Right lobe of liver (tissue), 4 donors: ENCODE results near the gene MTA2.

ENCODE experiments used
- POLR2A ChIP-seq: fragments of 450-650 bp; IDR thresholded peaks from one replicate; pipeline ENCODE4 v1.6.1; 2017; ENCODE audit warnings: antibody characterized with exemption, mild to moderate bottlenecking
- TF ChIP-seq, protein P1 (sequence below), 4 donors: fragments of 200-600 bp in 3 of 4; fragments of 450-650 bp in 1 of 4; IDR thresholded peaks; one replicate each; pipeline versions ENCODE4 v1.5.1 to v1.8.0; 2016 to 2022; ENCODE audit warnings: antibody characterized with exemption in 4 of 4, mild to moderate bottlenecking in 2 of 4
- donor health status: DM: no; HTN: no; CAD: no.
- donor health status: DM: no; HTN: no; CAD: no.
- donor health status: DM: no; HTN: yes; CAD: no.

DNA sequence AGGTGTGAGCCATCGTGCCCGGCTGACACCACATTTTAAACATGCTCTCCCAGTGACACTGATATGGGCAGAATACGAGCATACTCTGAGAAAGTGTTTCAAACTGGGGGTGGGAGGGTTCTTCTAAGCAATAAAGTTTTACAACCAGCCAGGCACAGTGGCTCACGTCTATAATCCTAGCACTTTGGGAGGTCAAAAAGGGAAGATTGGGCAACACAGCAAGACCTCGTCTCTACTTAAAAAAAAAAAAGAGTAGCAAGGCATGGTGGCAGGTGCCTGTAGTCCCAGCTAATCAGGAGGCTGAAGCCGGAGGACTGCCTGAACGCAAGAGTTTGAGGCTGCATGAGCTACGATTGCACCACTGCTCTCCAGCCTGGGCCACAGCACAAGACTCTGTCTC, 42.6 kb upstream of the MTA2 start:
- TF ChIP-seq, protein P1, sequence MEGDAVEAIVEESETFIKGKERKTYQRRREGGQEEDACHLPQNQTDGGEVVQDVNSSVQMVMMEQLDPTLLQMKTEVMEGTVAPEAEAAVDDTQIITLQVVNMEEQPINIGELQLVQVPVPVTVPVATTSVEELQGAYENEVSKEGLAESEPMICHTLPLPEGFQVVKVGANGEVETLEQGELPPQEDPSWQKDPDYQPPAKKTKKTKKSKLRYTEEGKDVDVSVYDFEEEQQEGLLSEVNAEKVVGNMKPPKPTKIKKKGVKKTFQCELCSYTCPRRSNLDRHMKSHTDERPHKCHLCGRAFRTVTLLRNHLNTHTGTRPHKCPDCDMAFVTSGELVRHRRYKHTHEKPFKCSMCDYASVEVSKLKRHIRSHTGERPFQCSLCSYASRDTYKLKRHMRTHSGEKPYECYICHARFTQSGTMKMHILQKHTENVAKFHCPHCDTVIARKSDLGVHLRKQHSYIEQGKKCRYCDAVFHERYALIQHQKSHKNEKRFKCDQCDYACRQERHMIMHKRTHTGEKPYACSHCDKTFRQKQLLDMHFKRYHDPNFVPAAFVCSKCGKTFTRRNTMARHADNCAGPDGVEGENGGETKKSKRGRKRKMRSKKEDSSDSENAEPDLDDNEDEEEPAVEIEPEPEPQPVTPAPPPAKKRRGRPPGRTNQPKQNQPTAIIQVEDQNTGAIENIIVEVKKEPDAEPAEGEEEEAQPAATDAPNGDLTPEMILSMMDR (IDR thresholded peaks at IDR 0.05), result no peak
- no peak for TF ChIP-seq POLR2A
